Diencephalon (tissue), 1 donor: Measurements from ENCODE around the gene KRT79. TPM values are rescaled to one million over a fixed set of nuclear protein-coding genes. Genes with fewer than 3 reads are reported as not detected.

Source experiments
- small RNA-seq: library from RNA; depleted of rRNA; stranded (forward); fragments of <200 nt; gene quantifications from one replicate; pipeline ENCODE3, GENCODE V24; 2014
- total RNA-seq: library from RNA; depleted of rRNA; stranded (reverse); fragments of >200 nt; gene quantifications from one replicate; pipeline ENCODE4 v1.2.3, GENCODE V29; 2014

KRT79 gene
- total RNA-seq = not detected

DNA sequence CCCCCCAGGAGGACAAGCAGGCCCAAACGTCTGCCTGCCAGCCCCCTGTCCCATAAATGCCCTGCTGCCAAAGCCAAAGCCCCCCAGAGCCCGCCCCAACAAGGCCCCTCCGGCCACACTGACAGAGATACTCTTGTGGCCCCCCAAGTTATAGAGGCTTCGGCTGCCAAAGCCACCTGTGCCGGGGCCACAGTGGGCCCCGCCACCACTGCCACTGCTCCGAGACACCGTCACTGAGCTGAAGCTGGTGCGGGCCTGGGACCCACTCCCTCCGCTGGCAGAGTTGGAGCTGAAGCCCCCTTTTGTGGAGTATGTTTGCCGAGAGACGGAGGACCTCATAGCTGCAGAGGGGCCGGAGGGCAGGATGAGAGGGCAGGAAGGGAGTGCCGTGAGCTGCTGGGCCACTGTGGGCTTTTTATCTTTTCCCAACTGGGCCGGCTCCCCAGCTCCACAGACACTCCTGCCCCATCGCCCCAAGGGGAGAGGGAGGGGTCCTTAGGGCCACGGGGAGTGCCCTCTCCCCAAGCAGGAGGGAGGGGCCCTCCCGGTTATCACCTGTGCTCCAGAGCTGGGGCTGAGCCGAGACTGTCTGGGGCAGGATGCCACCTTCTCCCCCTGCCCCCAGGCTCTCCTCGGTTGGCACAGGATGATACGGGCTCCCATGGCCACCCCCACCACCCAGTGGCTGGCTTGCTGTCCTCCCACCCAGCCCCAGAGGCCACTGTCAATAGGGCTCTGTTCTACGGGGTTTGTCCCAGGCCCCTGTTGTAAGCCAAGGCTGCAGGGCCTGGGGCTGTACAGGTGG lies at the start of gene KRT79:
KRT79 (minus strand) TSS at position 390 of the 805 bp plus-strand sequence; CDS start at position 339, 51 bp downstream.

DNA sequence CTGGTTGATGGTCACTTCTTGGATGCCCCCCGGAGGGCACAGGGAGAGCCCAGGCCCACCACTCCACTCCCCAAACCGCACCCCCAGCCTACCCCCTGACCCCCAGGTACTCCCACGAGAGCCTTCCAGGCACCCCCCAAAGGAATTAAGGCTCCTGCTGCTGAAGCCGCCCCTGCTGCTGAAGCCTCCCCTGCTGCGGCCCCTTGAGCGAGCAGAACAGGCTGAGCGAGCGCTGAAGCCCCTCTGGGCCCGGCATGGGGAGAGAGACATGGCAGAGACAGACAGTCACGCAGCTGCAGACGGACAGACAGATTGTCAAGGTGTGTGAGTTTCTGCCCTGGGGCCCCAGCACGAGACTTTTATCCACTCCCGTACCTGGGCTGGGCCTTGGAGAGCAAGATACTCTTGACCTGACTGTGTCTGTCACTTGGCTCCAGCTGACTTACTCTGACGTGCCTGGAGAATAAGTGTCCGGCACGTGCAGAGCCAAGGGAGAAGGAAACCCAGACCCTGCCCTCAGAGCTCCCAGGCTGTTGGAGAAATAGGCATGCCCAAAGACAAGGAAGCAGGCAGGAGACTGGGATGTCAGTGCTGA lies 14.6 kb upstream of the KRT79 start, which contains the start of gene KRT78:
KRT78 (minus strand) TSS at position 334 of the 595 bp plus-strand sequence; CDS start at position 270, 64 bp downstream.

DNA sequence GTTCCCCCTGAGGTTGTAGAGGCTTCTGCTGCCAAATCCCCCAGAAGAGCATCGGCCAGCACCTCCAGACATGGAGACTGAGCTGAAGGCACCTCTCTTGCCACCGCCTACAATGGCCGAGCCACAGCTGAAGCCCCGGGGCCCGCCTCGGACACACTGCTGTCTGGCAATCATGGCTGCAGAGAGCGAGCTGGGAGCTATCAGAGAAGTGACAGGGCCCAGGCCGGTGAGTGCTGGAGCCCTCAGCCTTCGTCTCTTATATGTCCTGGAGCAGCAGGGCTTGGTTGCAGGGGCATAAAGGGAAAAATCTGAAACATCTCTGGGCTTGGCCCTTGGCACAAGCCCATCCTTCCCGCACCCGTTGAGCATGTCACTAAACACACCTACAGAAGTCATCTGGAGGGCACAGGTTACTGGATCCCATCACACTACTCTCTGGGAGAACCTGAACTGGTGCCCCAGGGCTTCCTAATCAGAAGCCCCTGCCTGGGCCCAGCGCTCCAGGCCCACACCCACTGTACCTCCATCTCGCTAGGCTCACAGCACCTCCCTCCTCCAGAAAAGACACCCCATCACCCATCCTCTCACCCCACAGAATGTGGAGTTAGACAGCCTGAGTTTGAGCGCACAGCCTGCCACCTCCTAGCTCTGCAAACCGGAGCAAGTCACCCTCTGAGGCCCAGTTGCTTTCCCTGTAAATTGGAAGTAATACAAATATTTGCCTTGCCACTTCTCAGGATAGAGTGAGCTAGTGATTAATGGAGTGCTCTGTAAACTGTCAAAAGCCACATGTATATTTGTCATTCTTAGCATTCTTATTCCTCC lies 20.0 kb downstream of the KRT79 start, which contains the start of gene KRT4:
KRT4 (minus strand) TSS at position 232 of the 825 bp plus-strand sequence; CDS start at position 174, 58 bp downstream.

DNA sequence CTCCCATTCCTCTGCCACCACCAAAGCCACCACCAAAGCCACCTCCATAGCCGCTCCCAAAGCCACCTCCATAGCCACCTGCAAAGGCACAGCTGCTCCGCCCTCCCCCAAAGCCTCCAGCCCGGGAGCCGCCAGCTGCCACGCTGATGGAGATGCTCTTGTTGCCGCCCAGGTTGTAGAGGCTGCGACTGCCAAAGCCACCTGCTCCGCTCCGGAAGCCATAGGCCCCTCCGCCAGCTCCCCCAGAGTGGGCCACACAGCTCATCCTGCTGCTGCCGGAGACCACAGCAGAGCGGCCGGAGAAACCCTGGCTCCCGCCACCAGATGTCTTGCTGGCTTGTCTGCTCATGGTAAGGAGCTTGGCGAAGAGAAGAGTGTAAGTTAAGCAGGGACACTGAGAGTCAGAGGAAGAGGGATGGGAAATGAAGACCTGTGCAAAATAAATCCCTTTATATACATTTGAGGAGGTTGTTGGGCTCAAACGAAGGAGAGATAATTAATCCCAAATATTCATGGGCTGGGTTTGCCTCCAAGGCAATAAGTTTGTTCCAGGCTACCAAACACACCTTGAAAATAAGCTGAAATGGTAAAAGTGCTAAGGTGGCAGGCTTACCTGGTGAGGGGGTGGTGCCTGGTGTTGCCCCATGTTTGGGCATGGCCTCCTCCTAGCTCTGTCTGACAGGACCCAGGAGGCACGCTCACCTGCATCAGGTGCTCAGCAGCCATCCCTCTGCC lies 38.2 kb downstream of the KRT79 start, which contains the start of gene KRT3:
KRT3 (minus strand) TSS at position 424 of the 735 bp plus-strand sequence; CDS start at position 349, 75 bp downstream.

DNA sequence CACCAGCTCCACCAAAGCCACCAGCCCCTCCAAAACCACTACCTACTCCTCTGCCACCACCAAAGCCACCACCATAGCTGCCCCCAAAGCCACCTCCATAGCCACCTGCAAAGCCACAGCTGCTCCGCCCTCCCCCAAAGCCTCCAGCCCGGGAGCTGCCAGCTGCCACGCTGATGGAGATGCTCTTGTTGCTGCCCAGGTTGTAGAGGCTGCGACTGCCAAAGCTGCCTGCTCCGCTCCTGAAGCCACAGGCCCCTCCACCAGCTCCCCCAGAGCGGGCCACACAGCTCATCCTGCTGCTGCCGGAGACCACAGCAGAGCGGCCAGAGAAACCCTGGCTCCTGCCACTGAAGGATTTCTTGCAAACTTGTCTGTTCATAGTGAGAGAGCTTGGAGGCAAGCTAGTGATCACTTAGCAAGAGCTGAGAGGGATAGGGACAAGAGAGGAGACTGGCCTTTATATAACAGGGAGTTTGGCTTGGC lies 57.2 kb downstream of the KRT79 start, which contains the start of gene KRT76:
KRT76 (minus strand) TSS at position 433 of the 483 bp plus-strand sequence; CDS start at position 379, 54 bp downstream.

Small RNA genes lying within 50 kb of the gene (small RNA-seq; reads per million reads assigned to genes)
- gene AC107016.2 = not detected

Other genes with a start within 250 kb of the KRT79 start
- 0.23 TPM for gene KRT72, start 232.8 kb downstream of the KRT79 start, total RNA-seq
- gene KRT73, start 215.8 kb downstream of the KRT79 start, total RNA-seq = not detected
- not detected for gene KRT2, start 182.1 kb downstream of the KRT79 start, total RNA-seq
- gene KRT1, start 153.9 kb downstream of the KRT79 start, total RNA-seq = 0.46 TPM
- gene KRT77, start 130.8 kb downstream of the KRT79 start, total RNA-seq = not detected
- gene KRT76, start 57.0 kb downstream of the KRT79 start, total RNA-seq = not detected
- 0.23 TPM for gene KRT3, start 38.2 kb downstream of the KRT79 start, total RNA-seq
- gene KRT4, start 20.2 kb downstream of the KRT79 start, total RNA-seq = not detected
- gene KRT78, start 14.7 kb upstream of the KRT79 start, total RNA-seq = not detected
- gene KRT8, start 70.8 kb upstream of the KRT79 start, total RNA-seq = 0.92 TPM
- 19.4 TPM for gene KRT18, start 114.8 kb upstream of the KRT79 start, total RNA-seq
- gene EIF4B, start 172.1 kb upstream of the KRT79 start, total RNA-seq = 601 TPM
- gene TNS2, start 215.8 kb upstream of the KRT79 start, total RNA-seq = 16.1 TPM
- 39.2 TPM for gene SPRYD3, start 245.1 kb upstream of the KRT79 start, total RNA-seq